HL-60/S4 treated with phorbol 12-myristate 13-acetate at 8.2 ng/mL for 4 days and 3 days (cell line): ENCODE data around the gene GRSF1.
"Not testable (repeated sequence)": the region's sequence is repeated elsewhere in the genome, so short reads cannot be mapped to it uniquely, and the experiment has no call there.

Source experiments
- in situ Hi-C: fragments of 300-500 bp; cut with MboI; formaldehyde crosslinking; loops from 2 replicates; pipeline ENCODE4 v1.15.0; 2022; ENCODE audit warnings: low sequenced_read_pairs

GRSF1 gene, protein sequence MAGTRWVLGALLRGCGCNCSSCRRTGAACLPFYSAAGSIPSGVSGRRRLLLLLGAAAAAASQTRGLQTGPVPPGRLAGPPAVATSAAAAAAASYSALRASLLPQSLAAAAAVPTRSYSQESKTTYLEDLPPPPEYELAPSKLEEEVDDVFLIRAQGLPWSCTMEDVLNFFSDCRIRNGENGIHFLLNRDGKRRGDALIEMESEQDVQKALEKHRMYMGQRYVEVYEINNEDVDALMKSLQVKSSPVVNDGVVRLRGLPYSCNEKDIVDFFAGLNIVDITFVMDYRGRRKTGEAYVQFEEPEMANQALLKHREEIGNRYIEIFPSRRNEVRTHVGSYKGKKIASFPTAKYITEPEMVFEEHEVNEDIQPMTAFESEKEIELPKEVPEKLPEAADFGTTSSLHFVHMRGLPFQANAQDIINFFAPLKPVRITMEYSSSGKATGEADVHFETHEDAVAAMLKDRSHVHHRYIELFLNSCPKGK

DNA sequence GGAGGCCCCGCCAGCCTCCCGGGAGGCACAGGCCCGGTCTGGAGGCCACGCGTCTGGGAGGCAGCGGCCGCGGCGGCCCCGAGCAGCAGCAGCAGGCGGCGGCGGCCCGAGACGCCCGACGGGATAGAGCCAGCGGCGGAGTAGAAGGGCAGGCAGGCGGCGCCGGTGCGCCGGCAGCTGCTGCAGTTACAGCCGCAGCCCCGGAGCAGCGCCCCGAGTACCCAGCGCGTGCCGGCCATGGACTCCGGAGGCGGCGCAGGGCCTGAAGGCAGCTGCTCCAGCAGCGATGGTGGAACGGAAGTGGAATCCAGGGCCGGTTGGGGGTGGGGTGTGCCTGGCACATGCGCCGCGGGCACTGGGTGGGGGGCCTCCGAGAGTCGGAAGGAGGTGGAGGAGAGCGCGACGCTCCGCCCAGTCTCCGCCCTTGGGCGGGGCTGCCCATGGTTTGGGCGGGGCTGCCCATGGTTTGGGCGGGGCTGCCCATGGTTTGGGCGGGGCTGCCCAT is at the start of gene GRSF1:
Gene GRSF1, minus strand, starts transcription at position 302 of the 505 bp plus-strand sequence. Its CDS starts 63 bp downstream, at position 239.
- in situ Hi-C loops = no loop called here

DNA sequence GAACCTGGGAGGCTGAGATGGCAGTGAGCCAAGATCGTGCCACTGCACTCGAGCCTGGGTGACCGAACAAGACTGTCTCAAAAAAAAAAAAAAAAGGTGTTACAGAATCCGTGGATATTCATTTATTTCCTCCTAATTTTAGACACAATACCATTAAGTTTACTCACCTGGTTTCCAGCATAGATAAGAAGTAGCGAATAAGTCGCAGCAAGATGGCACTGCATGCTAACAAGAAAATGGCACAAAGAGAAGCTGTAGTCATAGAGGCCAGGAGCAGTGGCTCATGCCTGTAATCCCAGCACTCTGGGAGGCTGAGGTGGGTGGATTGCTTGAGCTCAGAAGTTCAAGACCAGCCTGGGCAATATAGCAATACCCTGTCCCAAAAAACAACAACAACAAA is 45.5 kb upstream of the GRSF1 start:
- in situ Hi-C loops = no loop called here

DNA sequence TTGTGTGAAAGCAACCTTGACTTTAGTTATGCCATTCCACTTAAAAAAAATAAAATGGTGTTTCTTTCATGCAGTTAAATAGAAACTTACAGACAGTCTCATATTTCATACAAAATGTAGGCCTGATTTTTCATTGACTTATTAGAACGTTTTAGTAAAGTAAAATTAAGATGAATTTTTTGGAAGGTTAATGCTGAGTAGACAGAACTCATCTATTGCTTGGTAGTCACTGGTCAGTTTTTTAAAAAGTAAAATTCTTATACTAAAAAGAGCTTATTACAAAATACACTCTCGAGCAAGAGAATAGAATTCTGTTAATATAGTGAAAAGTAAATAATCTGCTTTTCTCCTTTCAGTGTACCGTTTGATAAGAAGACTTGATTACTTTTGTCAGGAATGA is 41.0 kb upstream of the GRSF1 start:
- in situ Hi-C loops = no loop called here

DNA sequence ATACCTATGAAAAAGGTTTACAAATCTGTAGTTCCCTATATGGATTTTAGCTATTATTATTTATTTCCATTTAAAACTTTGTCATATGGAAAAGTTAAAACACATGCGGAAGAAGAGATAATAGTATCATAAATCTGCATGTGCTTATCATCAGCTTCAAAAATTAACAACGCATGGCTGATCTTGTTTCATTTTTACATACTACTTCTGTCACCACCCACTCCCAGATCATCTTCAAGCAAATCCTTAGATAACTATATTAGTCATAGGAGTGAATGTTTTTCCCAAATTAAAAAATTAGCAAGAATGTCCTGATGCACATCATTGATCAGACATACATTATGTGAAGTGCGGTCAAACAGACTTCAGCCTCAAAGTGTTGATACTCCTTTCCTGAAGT is 37.9 kb upstream of the GRSF1 start:
- in situ Hi-C loops = no loop called here

DNA sequence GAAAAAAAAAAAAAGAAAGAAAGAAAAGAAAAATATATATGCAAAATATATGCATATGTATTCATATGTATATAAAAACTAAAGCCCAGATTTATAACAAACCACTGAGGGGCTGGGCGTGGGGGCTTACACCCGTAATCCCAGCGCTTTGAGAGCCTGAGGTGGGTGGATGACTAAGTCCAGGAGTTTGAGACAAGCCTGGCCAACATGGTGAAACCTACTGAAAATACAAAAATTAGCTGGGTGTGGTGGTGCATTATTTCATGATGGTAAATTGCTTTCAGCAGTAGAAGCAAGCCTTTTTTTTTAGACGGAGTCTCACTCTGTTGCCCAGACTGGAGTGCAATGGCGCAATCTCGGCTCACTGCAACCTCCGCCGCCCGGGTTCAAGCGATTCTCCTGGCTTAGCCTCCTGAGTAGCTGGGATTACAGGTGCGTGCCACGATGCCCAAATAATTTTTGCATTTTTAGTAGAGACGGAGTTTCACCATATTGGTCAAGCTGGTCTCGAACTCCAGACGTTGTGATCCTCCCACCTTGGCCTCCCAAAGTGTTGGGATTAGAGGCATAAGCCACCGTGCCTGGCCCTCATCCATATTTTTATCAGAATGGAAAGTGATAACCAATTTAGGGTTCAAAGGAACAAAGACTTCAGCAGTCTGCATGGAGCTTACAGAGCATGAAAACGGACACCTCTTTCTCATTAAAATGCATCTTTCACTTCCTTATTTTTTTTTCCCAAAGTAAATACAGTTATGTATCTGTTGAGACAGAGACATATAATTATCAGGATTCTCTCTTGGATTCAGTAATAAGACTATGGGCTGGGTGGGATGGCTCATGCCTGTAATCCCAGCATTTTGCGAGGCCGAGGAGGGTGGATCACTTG is 34.8 kb upstream of the GRSF1 start:
- in situ Hi-C loops = no loop called here

DNA sequence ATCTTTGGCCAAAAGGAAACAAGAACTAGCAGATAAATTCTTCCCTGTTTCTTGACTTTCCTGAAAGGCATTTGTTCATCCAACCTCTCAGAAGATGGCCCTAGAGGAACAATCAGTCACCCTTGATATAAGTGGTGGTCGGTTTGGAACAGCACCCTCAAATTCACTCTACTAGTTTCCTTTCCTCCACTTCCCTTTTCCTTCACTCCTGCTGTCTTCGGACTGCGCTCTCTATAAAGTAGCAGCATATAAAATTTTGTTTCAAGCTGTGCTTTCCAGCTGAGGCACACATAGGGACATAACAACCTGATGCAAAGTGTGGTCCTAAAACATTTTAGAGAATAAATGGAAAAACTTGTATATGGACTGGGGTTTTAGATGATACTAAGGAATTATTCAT is 33.5 kb upstream of the GRSF1 start:
- in situ Hi-C loops = no loop called here

DNA sequence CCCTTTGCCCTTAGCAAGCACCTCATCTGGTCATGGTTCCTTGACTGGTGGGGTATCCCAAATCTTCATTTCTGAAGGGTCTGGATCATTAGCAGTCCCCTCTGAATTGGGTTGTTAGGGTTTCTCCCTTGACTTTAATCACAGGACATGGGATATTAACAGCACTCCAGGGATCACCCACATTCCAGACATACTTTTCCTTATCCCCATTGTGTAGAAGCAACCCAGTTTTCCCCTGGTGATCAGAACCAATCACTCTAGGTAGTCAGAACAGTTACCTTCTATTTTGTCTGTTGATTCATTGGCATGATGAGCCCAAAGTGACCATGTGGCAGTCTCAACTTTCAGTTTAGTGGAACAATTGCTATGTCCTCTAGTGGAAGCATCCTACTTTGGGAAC is 29.1 kb upstream of the GRSF1 start:
- in situ Hi-C loops = no loop called here

DNA sequence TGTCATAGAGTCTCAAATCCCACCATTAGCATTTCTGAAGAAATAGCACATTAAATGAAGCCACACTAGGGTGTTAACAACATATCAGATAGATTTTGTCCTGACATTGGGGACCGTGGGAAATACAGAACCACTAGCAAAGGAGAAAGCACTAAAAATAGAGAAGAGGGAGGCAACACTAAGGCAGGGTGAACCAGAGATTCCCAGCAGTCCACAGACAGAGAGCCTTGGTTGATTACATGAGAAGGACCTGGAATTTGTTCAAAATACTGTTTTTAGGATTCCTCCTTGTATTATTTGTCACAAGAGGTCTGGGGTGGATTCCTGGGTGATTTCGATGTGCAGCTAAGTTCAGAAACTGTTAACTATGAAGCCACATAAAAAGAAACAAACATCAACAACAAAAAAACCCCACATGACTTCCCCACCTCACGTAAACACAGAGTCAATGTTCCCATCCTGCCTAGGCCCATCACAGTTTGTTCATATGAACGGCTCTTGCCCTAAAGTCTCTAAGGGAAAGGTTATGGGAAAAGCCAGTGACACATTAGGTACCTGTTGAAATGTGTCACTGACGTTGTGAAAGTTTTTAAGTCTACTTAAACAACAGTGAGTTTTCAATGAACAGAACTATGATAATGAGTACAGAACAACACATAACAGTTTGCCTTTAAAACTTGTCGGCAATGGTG is 23.6 kb upstream of the GRSF1 start:
- in situ Hi-C loops = no loop called here

DNA sequence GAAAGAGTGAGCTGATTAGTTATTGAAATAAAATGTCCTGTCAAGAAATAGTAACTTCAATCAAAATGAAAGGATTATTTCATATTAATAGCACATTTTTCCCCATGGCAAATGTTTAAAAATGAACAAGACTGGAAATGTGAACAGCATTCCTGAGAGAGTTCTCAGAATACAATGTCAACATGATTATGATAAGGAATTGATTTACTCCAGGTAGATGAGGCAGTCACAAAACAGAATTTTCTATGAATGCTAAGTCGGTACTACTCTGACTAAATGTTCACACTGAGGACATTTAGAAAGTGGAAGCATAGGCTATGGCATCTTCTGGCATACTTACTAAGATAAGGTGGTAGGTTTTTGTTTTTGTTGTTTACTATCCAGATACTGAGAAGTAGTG is 19.4 kb upstream of the GRSF1 start:
- in situ Hi-C loops = no loop called here

DNA sequence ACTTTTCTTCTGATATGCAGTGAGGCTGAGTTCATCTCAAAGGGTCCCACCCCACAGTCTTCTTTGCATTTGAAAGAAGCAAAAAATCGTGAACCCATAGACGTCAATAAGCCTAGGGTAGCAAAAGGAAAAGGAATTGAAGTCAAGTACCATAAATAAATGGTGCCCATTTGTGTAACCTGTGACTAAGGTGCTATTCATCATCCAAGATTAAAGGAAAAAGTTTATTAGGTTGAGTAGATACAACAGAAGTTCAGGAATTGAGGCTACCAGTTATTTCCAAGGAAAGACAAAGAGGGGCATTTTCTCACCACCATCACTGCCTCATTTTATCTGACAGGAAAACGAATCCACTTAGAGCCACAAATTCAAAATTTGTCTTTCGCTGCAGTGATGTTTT is 18.8 kb upstream of the GRSF1 start:
- in situ Hi-C loops = no loop called here

DNA sequence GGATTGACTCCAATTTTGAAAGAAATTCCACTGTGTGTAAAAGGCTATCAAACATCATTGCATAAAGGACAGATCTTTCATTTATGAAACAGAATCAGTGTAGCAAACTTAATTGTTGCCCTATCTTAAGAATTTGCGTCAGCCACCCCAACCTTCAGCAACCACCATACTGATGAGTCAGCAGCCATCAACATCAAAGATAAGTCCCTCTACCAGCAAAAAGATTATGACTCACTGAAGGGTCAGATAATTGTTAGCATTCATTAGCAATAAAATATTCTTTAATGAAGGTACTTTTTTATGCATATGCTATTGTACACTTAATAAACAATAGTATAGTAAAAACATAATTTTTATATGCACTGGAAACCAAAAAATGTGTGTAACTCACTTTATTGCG is 15.8 kb upstream of the GRSF1 start:
- in situ Hi-C loops = no loop called here

DNA sequence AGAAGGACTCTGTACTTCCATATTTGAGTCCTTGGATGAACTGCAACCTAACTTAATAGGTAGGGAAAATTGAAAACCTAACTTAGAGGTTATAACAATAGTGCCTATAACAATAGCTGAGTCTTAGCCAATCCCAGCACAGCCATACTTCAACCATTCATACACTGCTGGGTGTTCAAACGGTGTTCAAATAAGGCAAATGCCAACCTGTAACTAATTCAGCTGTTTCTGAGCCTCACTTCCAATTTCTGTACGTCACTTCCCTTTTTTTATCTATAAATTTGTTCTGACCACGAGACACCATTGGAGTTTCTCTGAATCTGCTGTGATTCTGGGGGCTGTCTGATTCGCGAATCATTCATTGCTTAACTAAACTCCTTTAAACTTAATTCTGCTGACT is 9.6 kb upstream of the GRSF1 start:
- in situ Hi-C loops = no loop called here

DNA sequence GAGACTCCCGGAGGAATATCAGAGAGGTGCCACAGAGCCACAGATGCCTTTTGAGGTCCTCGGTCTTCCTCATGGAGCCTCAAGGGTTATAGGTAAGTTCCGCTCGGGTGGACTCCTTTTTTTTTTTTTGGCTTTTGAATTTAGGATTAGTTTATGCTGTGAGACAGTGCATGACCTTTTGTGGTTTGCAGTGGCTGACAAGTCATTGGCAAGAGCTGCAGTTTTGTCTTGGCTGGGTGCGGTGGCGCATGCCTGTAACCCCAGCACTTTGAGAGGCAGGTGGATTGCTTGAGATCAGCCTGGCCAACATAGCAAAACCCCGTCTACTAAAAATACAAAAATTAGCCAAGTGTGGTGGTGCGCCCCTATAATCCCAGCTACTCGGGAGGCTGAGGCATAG is 4.5 kb upstream of the GRSF1 start:
- in situ Hi-C loops = no loop called here

DNA sequence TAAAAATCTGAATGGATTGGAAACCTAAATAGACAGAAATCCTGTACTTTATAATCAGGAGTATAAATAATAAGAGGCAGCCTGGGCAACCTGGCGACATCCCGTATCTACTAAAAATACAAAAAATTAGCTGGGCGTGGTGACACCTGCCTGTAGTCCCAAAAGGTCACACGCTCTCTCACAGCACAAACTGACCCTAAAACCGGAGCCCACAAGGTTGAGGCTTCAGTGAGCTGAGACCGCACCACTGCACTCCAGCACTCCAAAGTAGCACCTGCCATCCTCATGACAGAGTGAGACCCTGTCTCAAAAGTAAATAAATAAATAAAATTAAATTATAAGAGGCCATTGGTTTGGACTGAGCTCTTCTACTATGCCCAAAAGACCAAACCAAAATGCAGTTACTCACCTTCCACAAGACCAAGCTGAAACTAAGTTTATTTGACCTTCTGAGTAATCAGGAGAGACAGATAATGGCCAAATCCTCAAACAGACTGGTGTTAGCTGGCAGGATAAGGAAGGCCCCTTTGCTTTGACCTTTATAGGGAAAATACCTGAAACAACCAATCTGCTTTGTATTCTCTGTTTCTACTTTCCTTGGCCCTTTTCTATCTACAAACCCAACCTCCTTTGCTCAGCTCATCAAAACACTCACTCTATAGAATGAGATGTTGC is 3.2 kb upstream of the GRSF1 start:
- in situ Hi-C loops = no loop called here

DNA sequence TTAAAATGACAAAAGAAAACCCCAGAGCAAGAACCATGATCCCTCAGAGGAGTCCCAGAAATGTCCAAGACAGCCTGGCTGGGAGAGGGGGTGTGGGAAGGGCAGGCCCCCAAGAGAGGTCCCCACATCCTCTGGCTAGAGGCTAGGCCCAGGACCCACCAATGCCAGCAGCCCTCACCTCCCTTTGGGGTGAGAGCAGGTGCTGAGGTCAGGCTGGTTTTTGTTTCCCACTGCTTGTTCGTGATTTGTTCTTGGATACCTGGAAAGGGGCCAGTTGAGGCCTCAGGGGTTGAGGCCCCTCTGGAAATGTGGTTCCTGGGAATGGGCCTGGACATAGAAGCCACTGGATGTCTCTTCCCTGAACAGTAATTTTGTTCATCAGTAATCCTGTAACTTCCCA is 2.3 kb upstream of the GRSF1 start:
- in situ Hi-C loops = no loop called here

DNA sequence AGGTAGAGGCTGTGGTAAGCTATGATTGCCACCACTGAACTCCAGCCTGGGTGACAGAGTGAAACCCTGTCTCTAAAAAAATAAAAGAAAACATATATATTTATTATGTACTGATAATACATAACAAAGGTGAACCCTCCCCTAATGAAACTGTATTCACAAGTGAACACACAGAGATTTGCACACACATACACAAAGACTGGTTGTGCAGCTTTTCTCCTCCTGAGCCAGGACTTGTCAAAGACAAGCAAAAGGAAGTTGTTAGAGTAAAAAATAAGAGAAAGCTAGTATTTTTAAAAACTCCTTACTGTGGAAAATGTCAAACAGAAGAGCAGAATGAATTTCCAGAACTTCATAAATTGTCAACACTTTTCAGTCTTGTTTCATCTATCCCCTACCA is 1.5 kb upstream of the GRSF1 start:
- in situ Hi-C loops = no loop called here

DNA sequence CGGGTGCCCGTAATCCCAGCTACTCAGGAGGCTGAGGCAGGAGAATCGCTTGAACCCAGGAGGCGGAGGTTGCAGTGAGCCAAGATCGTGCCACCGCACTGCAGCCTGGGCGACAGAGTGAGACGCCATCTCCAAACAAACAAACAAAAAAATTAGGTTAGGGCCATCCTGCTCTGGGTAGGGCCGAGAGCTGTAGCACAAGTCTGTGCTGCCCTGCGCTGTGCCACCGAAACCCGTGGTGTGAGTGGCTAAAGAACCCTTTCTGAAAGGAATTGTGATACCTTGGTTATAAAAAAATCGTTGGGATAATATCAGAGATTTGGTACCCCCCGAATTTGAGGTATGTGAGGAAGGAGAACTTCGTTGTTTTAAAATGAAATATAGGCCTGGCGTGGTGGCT is 941 bp upstream of the GRSF1 start:
- in situ Hi-C loops = not testable (repeated sequence)

DNA sequence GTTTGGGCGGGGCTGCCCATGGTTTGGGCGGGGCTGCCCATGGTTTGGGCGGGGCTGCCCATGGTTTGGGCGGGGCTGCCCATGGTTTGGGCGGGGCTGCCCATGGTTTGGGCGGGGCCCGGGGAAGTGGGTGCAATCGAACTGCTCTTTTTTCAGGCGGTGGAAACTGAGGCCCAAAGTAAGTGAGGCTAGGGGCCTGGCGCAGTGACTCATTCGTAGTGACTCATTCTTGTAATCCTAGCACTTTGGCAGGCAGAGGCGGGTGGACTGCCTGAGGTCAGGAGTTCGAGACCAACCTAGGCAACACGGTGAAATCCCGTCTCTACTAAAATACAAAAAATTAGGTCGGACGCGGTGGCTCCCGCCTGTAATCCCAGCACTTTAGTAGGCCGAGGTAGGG is 447 bp upstream of the GRSF1 start:
- in situ Hi-C loops = not testable (repeated sequence)

DNA sequence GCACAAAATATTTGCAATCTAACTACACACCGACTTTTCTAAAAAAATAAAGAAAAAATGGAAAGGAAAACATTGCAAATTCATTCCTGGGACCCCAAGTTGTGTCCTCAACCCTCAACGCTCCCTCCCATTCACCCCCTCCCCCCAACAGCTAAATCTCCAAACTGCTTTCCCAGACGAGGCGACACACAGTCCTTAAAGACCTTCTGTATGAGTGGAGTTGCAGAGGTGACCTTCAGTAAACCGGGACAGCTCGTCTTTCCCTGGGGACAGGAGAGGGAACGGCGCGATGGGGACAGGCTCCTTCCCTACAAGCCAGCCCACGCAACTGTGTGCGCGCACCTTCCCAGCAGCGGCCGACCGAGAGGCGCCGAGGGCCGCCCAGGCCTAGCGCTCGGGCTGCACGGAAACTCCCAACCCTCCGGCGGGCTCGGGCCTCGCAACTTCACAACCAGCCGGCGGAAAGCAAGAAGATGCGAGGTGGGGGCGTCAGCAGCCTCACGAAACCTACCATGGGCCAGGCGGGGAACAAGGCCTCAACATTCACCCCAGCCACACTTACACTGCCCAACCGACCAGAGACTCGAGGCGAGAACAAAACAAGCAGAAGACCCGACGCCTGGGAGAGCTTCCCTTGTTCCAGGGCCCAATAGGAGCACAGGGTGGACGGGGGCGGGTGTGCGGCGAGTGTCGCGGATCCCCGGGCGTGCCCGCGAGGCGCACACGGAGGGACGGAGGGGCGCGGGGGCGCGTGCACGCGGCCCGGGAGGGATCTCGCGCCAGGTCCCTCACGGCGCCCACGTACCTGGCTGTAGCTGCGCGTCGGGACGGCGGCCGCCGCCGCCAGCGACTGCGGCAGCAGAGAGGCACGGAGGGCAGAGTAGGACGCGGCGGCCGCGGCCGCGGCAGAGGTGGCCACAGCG is 763 bp downstream of the GRSF1 start:
- in situ Hi-C loops = no loop called here

DNA sequence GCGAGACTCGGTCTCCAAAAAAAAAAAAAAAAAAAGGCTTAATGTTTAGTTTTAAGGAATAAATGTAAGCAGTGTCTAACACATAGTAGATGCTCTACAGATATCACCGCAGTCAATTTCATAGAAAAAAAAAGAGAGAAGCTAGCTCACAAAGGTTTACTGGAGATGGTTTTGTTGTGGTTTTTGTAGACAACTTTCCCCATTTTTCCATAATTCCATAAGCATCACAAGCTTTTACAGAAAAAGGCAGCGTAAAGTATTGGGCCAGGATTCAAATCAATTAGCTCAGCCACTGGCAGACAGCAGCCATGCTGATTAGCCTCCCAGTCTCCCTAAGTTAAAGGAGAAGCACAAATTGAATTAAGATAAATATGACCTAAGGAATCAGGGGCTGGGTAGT is 1.5 kb downstream of the GRSF1 start:
- in situ Hi-C loops = no loop called here
